HG02840 (cell line): ENCODE measurements around the gene CD163L1.
"Not testable (repeated sequence)": the region's sequence is repeated elsewhere in the genome, so short reads cannot be mapped to it uniquely, and the experiment has no call there.

ENCODE experiments used
- ATAC-seq: cut with Tn5 transposase; IDR thresholded peaks from one replicate; pipeline ENCODE4 v1.9.1; 2021; ENCODE audit warnings: mild to moderate bottlenecking, moderate library complexity, moderate number of reproducible peaks; ENCODE audit not compliant: unreplicated experiment, low FRiP score

Gene CD163L1

GRCh38 chr12:7444076-7444475 is at the start of gene CD163L1:
CD163L1 (minus strand) TSS chr12:7444153; CDS start chr12:7444127, 26 bp downstream.
- no peak for ATAC-seq

GRCh38 chr12:7493006-7493405 is 49.1 kb upstream of the CD163L1 start:
- no peak for ATAC-seq

GRCh38 chr12:7486512-7486911 is 42.6 kb upstream of the CD163L1 start:
- ATAC-seq = no peak

- ATAC-seq = no peak
These were observed 41.1 kb upstream of the CD163L1 start for GRCh38 chr12:7485095-7485494.

GRCh38 chr12:7483343-7483742 is 39.4 kb upstream of the CD163L1 start:
- ATAC-seq = no peak

- ATAC-seq = no peak
These were observed 35.8 kb upstream of the CD163L1 start for GRCh38 chr12:7479771-7480170.

- ATAC-seq = no peak
These were observed 28.1 kb upstream of the CD163L1 start for GRCh38 chr12:7472060-7472459.

- no peak for ATAC-seq
These were observed 16.7 kb upstream of the CD163L1 start for GRCh38 chr12:7460375-7461259.

GRCh38 chr12:7459973-7460372 is 16.0 kb upstream of the CD163L1 start:
- ATAC-seq = no peak

- no peak for ATAC-seq
These were observed 7.8 kb upstream of the CD163L1 start for GRCh38 chr12:7451756-7452155.

GRCh38 chr12:7450667-7451066 is 6.7 kb upstream of the CD163L1 start:
- no peak for ATAC-seq

GRCh38 chr12:7448099-7448498 is 4.1 kb upstream of the CD163L1 start:
- no peak for ATAC-seq

- ATAC-seq = no peak
These were observed 584 bp upstream of the CD163L1 start for GRCh38 chr12:7444537-7444936.

GRCh38 chr12:7441216-7441615 is 2.7 kb downstream of the CD163L1 start:
- ATAC-seq = no peak

GRCh38 chr12:7439579-7440505 is 4.1 kb downstream of the CD163L1 start:
- no peak for ATAC-seq

GRCh38 chr12:7438291-7438995 is 5.5 kb downstream of the CD163L1 start:
- not testable (repeated sequence) for ATAC-seq

GRCh38 chr12:7437494-7437893 is 6.5 kb downstream of the CD163L1 start:
- not testable (repeated sequence) for ATAC-seq

GRCh38 chr12:7434670-7435069 is 9.3 kb downstream of the CD163L1 start:
- ATAC-seq = no peak

- no peak for ATAC-seq
These were observed 10.6 kb downstream of the CD163L1 start for GRCh38 chr12:7433276-7433822.

- ATAC-seq = no peak
These were observed 11.8 kb downstream of the CD163L1 start for GRCh38 chr12:7431993-7432685.
